Osteoblast (primary cell): ENCODE measurements around the gene E2F8. TPM values are rescaled to one million over a fixed set of nuclear protein-coding genes. Genes with fewer than 3 reads are reported as not detected.
"Not testable (repeated sequence)": the region's sequence is repeated elsewhere in the genome, so short reads cannot be mapped to it uniquely, and the experiment has no call there.

Experiments used
- DNase-seq: peaks from one replicate; pipeline ENCODE4 v3.0.0; 2011; ENCODE audit warnings: low spot score, mixed read lengths; ENCODE audit not compliant: insufficient read length; ENCODE audit errors: missing footprints
- H2AFZ ChIP-seq: 2 replicates; pipeline ENCODE4 v1.6.0; 2011; ENCODE audit warnings: mild to moderate bottlenecking, low read length
- H3K27ac ChIP-seq: 2 replicates; pipeline ENCODE4 v1.5.1; 2011; ENCODE audit warnings: mild to moderate bottlenecking, low read depth, low read length, moderate library complexity
- H3K27me3 ChIP-seq: 2 replicates; pipeline ENCODE4 v1.6.0; 2012; ENCODE audit warnings: mild to moderate bottlenecking, control low read depth, inconsistent platforms, low read length, moderate library complexity; ENCODE audit not compliant: insufficient read depth
- H3K36me3 ChIP-seq: 2 replicates; pipeline ENCODE4 v1.5.1; 2011; ENCODE audit warnings: mild to moderate bottlenecking, low read length, control low read depth, moderate library complexity; ENCODE audit not compliant: insufficient read depth
- H3K4me1 ChIP-seq: 2 replicates; pipeline ENCODE4 v1.5.1; 2011; ENCODE audit warnings: mild to moderate bottlenecking, low read length, control low read depth, moderate library complexity; ENCODE audit not compliant: insufficient read depth
- H3K4me2 ChIP-seq: 2 replicates; pipeline ENCODE4 v1.6.0; 2011; ENCODE audit warnings: mild to moderate bottlenecking, low read length; ENCODE audit not compliant: insufficient read depth
- H3K4me3 ChIP-seq: fragments of 200-600 bp; sonication (generic); 3 replicates; pipeline ENCODE4 v1.5.1; 2012; ENCODE audit warnings: mild to moderate bottlenecking, low read length, inconsistent platforms; ENCODE audit not compliant: insufficient read depth
- H3K79me2 ChIP-seq: 2 replicates; pipeline ENCODE4 v1.6.0; 2012; ENCODE audit warnings: mild to moderate bottlenecking, low read length, control low read depth, inconsistent platforms; ENCODE audit not compliant: insufficient read depth
- H3K9me3 ChIP-seq: 2 replicates; pipeline ENCODE4 v1.5.1; 2011; ENCODE audit warnings: low read depth, low read length, control low read depth
- H4K20me1 ChIP-seq: 2 replicates; pipeline ENCODE4 v1.6.0; 2012; ENCODE audit warnings: mild to moderate bottlenecking, low read length, control low read depth; ENCODE audit not compliant: insufficient read depth
- CTCF ChIP-seq: IDR thresholded peaks from 2 replicates; pipeline ENCODE4 v1.5.1; 2011; ENCODE audit warnings: mild to moderate bottlenecking, low read depth, low read length, moderate library complexity; ENCODE audit errors: extremely low read depth
- total RNA-seq: library from RNA; depleted of rRNA; stranded (reverse); fragments of >200 nt; gene quantifications from 2 replicates; pipeline ENCODE4 v1.2.3, GENCODE V29; 2012

E2F8 gene
- total RNA-seq, 1 donor: 0.36 TPM

- H3K4me1 ChIP-seq: no peaks in the 10 kb centered on the region
- no peaks in the 10 kb centered on the region for H4K20me1 ChIP-seq
- peaks cover 27% of the 10 kb centered on the region for H3K27me3 ChIP-seq
- no peaks in the 10 kb centered on the region for H3K79me2 ChIP-seq
- H2AFZ ChIP-seq: no peak overlapping the region
- TF ChIP-seq CTCF: no peak
- DNase-seq: no peak
- no peak overlapping the region for H3K4me3 ChIP-seq
- H3K27ac ChIP-seq: no peak overlapping the region
- no peaks in the 10 kb centered on the region for H3K9me3 ChIP-seq
- H3K4me2 ChIP-seq: no peak overlapping the region
- H3K36me3 ChIP-seq: no peaks in the 10 kb centered on the region
These were observed 18.0 kb upstream of the E2F8 start for GRCh38 chr11:19258641-19259230.

- not testable (repeated sequence) for H3K9me3 ChIP-seq, DNase-seq, H3K4me1 ChIP-seq, H4K20me1 ChIP-seq, H3K4me3 ChIP-seq, H3K36me3 ChIP-seq, H3K79me2 ChIP-seq, H3K27ac ChIP-seq, H2AFZ ChIP-seq, H3K4me2 ChIP-seq
- H3K27me3 ChIP-seq: peaks cover 29% of the 10 kb centered on the region
These were observed 13.7 kb upstream of the E2F8 start for GRCh38 chr11:19254441-19254840.

GRCh38 chr11:19253817-19254216, 13.1 kb upstream of the E2F8 start:
- Histone ChIP-seq H3K79me2 (no peaks in the 10 kb centered on the region), H3K36me3 (no peaks in the 10 kb centered on the region), H2AFZ (no peak overlapping the region), H4K20me1 (no peaks in the 10 kb centered on the region), H3K4me3 (no peak overlapping the region), H3K27ac (no peak overlapping the region), H3K9me3 (no peaks in the 10 kb centered on the region), H3K27me3 (peaks cover 29% of the 10 kb centered on the region), H3K4me1 (no peaks in the 10 kb centered on the region), H3K4me2 (no peak overlapping the region)
- no peak for TF ChIP-seq CTCF
- no peak for DNase-seq

- no peak overlapping the region for H3K4me3 ChIP-seq
- peaks cover 29% of the 10 kb centered on the region for H3K27me3 ChIP-seq
- H3K4me2 ChIP-seq: no peak overlapping the region
- no peaks in the 10 kb centered on the region for H3K79me2 ChIP-seq
- no peaks in the 10 kb centered on the region for H3K36me3 ChIP-seq
- H3K27ac ChIP-seq: no peak overlapping the region
- no peaks in the 10 kb centered on the region for H4K20me1 ChIP-seq
- H3K9me3 ChIP-seq: no peaks in the 10 kb centered on the region
- DNase-seq: no peak
- no peaks in the 10 kb centered on the region for H3K4me1 ChIP-seq
- no peak overlapping the region for H2AFZ ChIP-seq
- TF ChIP-seq CTCF: no peak
These were observed 12.5 kb upstream of the E2F8 start for GRCh38 chr11:19253153-19253745.
